H1 (cell line): ENCODE data around the gene ZPBP2. TPM values are rescaled to one million over a fixed set of nuclear protein-coding genes. Genes with fewer than 3 reads are reported as not detected.

Experiments
- CBX5 ChIP-seq: fragments of 300-800, 300-1000 bp; sonication (generic); IDR thresholded peaks from 2 replicates; pipeline ENCODE4 v1.7.1; 2016; ENCODE audit warnings: antibody characterized with exemption, low read length, low read depth
- FOSL1 ChIP-seq: IDR thresholded peaks from 2 replicates; pipeline ENCODE4 v1.6.1; 2011; ENCODE audit warnings: mild to moderate bottlenecking, low read depth, low read length, moderate library complexity; ENCODE audit not compliant: insufficient read depth
- GABPA ChIP-seq: IDR thresholded peaks from 2 replicates; pipeline ENCODE4 v1.6.1; 2011; ENCODE audit warnings: mild to moderate bottlenecking, low read length, moderate library complexity, borderline replicate concordance; ENCODE audit not compliant: insufficient read depth
- KDM4A ChIP-seq: IDR thresholded peaks from one replicate; pipeline ENCODE4 v1.7.1; 2012; ENCODE audit warnings: low read depth, mild to moderate bottlenecking, moderate library complexity, low read length, inconsistent platforms; ENCODE audit not compliant: severe bottlenecking
- POLR2A ChIP-seq, 2 experiments: IDR thresholded peaks; 1 replicate in 1 of 2; 2 replicates in 1 of 2; pipeline ENCODE4 v1.6.1; 2011; ENCODE audit warnings: low read depth in 2 of 2, low read length in 2 of 2, mild to moderate bottlenecking in 2 of 2; ENCODE audit errors: control extremely low read depth in 1 of 2
- ZNF274 ChIP-seq: IDR thresholded peaks from 2 replicates; pipeline ENCODE4 v1.7.0; 2012; ENCODE audit warnings: low read length, borderline replicate concordance; ENCODE audit errors: extremely low read depth
- polyA plus RNA-seq, 7 experiments: library from polyadenylated mRNA; depleted of rRNA in 3 of 7; stranded (reverse) in 5 of 7; unstranded in 2 of 7; fragments of >200 nt in 5 of 7; fragments of 200-250 nt in 2 of 7; gene quantifications; 1 replicate in 5 of 7; 2 replicates in 1 of 7; 4 replicates in 1 of 7; pipeline versions ENCODE4 v1.2.1 to v1.2.3, GENCODE V29; 2011 to 2013; ENCODE audit warnings: missing spikeins in 2 of 7, mixed read lengths in 2 of 7
- total RNA-seq: library from RNA; stranded (reverse); fragmentation: NEBNext Ultra II Directional; extraction: Animal tissue kit (Norgen Biotek cat#: 25700); gene quantifications from 2 replicates; pipeline ENCODE4 v1.2.1, GENCODE V29; 2021
- TF ChIP-seq, protein P1 (sequence below): fragments of 300-600 bp; sonication (generic); IDR thresholded peaks from 2 replicates; pipeline ENCODE4 v1.7.1; 2012; ENCODE audit warnings: low read length, moderate library complexity, mild to moderate bottlenecking, inconsistent platforms; ENCODE audit not compliant: insufficient replicate concordance
- TF ChIP-seq, protein P2 (sequence below): IDR thresholded peaks from 2 replicates; pipeline ENCODE4 v1.6.1; 2012; ENCODE audit warnings: inconsistent platforms
- TF ChIP-seq, protein P3 (sequence below), 3 experiments: IDR thresholded peaks; 1 replicate in 2 of 3; 2 replicates in 1 of 3; pipeline versions ENCODE4 v1.5.1 to v1.6.1; 2011; ENCODE audit warnings: low read length in 3 of 3, mild to moderate bottlenecking in 3 of 3, inconsistent platforms in 2 of 3, low read depth in 1 of 3, moderate library complexity in 1 of 3; ENCODE audit not compliant: insufficient read depth in 1 of 3; ENCODE audit errors: control extremely low read depth in 1 of 3

Gene ZPBP2
- total and polyA plus RNA-seq, 2 of the 8 experiments (the other 6 are each of a cell fraction or from before 2014, with no cell fraction given), result not detected

DNA sequence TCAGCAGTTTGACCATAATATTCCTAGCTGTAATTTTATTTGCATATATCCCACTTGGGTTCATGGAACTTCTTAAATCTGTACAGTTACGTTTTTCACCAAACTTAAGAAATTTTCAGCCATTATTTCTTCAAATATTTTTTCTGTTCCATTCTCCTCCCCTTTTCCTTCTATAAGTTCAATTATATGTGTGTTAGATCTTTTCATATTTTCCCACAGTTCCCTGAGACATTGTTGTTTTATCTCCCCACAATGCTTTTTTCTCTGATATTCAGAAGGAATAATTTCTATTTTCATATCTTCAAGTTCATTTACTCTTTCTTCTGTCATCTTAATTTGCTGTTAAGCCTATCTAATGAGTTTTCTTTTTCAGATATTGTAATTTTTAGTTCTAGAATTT, 29.9 kb upstream of the ZPBP2 start (continued):
- TF ChIP-seq, protein P1, sequence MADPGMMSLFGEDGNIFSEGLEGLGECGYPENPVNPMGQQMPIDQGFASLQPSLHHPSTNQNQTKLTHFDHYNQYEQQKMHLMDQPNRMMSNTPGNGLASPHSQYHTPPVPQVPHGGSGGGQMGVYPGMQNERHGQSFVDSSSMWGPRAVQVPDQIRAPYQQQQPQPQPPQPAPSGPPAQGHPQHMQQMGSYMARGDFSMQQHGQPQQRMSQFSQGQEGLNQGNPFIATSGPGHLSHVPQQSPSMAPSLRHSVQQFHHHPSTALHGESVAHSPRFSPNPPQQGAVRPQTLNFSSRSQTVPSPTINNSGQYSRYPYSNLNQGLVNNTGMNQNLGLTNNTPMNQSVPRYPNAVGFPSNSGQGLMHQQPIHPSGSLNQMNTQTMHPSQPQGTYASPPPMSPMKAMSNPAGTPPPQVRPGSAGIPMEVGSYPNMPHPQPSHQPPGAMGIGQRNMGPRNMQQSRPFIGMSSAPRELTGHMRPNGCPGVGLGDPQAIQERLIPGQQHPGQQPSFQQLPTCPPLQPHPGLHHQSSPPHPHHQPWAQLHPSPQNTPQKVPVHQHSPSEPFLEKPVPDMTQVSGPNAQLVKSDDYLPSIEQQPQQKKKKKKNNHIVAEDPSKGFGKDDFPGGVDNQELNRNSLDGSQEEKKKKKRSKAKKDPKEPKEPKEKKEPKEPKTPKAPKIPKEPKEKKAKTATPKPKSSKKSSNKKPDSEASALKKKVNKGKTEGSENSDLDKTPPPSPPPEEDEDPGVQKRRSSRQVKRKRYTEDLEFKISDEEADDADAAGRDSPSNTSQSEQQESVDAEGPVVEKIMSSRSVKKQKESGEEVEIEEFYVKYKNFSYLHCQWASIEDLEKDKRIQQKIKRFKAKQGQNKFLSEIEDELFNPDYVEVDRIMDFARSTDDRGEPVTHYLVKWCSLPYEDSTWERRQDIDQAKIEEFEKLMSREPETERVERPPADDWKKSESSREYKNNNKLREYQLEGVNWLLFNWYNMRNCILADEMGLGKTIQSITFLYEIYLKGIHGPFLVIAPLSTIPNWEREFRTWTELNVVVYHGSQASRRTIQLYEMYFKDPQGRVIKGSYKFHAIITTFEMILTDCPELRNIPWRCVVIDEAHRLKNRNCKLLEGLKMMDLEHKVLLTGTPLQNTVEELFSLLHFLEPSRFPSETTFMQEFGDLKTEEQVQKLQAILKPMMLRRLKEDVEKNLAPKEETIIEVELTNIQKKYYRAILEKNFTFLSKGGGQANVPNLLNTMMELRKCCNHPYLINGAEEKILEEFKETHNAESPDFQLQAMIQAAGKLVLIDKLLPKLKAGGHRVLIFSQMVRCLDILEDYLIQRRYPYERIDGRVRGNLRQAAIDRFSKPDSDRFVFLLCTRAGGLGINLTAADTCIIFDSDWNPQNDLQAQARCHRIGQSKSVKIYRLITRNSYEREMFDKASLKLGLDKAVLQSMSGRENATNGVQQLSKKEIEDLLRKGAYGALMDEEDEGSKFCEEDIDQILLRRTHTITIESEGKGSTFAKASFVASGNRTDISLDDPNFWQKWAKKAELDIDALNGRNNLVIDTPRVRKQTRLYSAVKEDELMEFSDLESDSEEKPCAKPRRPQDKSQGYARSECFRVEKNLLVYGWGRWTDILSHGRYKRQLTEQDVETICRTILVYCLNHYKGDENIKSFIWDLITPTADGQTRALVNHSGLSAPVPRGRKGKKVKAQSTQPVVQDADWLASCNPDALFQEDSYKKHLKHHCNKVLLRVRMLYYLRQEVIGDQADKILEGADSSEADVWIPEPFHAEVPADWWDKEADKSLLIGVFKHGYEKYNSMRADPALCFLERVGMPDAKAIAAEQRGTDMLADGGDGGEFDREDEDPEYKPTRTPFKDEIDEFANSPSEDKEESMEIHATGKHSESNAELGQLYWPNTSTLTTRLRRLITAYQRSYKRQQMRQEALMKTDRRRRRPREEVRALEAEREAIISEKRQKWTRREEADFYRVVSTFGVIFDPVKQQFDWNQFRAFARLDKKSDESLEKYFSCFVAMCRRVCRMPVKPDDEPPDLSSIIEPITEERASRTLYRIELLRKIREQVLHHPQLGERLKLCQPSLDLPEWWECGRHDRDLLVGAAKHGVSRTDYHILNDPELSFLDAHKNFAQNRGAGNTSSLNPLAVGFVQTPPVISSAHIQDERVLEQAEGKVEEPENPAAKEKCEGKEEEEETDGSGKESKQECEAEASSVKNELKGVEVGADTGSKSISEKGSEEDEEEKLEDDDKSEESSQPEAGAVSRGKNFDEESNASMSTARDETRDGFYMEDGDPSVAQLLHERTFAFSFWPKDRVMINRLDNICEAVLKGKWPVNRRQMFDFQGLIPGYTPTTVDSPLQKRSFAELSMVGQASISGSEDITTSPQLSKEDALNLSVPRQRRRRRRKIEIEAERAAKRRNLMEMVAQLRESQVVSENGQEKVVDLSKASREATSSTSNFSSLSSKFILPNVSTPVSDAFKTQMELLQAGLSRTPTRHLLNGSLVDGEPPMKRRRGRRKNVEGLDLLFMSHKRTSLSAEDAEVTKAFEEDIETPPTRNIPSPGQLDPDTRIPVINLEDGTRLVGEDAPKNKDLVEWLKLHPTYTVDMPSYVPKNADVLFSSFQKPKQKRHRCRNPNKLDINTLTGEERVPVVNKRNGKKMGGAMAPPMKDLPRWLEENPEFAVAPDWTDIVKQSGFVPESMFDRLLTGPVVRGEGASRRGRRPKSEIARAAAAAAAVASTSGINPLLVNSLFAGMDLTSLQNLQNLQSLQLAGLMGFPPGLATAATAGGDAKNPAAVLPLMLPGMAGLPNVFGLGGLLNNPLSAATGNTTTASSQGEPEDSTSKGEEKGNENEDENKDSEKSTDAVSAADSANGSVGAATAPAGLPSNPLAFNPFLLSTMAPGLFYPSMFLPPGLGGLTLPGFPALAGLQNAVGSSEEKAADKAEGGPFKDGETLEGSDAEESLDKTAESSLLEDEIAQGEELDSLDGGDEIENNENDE, result no peak
- no peak for TF ChIP-seq KDM4A
- no peak for TF ChIP-seq ZNF274
- TF ChIP-seq, protein P2, sequence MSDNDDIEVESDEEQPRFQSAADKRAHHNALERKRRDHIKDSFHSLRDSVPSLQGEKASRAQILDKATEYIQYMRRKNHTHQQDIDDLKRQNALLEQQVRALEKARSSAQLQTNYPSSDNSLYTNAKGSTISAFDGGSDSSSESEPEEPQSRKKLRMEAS, result no peak
- no peak for TF ChIP-seq CBX5
- TF ChIP-seq GABPA, result no peak
- TF ChIP-seq, protein P3, sequence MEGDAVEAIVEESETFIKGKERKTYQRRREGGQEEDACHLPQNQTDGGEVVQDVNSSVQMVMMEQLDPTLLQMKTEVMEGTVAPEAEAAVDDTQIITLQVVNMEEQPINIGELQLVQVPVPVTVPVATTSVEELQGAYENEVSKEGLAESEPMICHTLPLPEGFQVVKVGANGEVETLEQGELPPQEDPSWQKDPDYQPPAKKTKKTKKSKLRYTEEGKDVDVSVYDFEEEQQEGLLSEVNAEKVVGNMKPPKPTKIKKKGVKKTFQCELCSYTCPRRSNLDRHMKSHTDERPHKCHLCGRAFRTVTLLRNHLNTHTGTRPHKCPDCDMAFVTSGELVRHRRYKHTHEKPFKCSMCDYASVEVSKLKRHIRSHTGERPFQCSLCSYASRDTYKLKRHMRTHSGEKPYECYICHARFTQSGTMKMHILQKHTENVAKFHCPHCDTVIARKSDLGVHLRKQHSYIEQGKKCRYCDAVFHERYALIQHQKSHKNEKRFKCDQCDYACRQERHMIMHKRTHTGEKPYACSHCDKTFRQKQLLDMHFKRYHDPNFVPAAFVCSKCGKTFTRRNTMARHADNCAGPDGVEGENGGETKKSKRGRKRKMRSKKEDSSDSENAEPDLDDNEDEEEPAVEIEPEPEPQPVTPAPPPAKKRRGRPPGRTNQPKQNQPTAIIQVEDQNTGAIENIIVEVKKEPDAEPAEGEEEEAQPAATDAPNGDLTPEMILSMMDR (IDR thresholded peaks at IDR 0.05; ENCODE audit: control extremely low read depth in 1 of 3, insufficient read depth in 1 of 3, low read depth in 1 of 3, low read length in 3 of 3), result no peak
- TF ChIP-seq FOSL1, result no peak
- TF ChIP-seq POLR2A (IDR thresholded peaks at IDR 0.05; ENCODE audit: control extremely low read depth in 1 of 2, low read depth in 2 of 2, low read length in 2 of 2), result no peak
